Transverse colon (tissue), 4 donors: ENCODE data around the gene CLSTN2. TPM values are rescaled to one million over a fixed set of nuclear protein-coding genes. Genes with fewer than 3 reads are reported as not detected.

Source experiments
- DNase-seq: peaks from one replicate; pipeline ENCODE4 v3.0.0-alpha.2; 2019
- H3K27ac ChIP-seq, 4 donors: fragments of 200-600 bp; sonication (generic); 2 replicates each; pipeline ENCODE4 v1.5.1; 2016 to 2018; ENCODE audit warnings: inconsistent platforms in 4 of 4
- H3K27me3 ChIP-seq: fragments of 200-600 bp; sonication (generic); 2 replicates; pipeline ENCODE4 v1.5.1; 2017; ENCODE audit warnings: inconsistent platforms
- H3K36me3 ChIP-seq, 4 donors: fragments of 200-600 bp; sonication (generic); 2 replicates each; pipeline ENCODE4 v1.5.1; 2017 to 2019; ENCODE audit warnings: inconsistent platforms in 4 of 4
- H3K4me1 ChIP-seq, 4 donors: fragments of 200-600 bp; sonication (generic); 2 replicates each; pipeline ENCODE4 v1.5.1; 2017 to 2020; ENCODE audit warnings: inconsistent platforms in 4 of 4
- H3K4me3 ChIP-seq, 4 donors: fragments of 200-600 bp; sonication (generic); 1 replicate in 1 of 4; 2 replicates in 3 of 4; pipeline versions ENCODE4 v1.5.1 to v1.6.1; 2017 to 2019; ENCODE audit warnings: inconsistent platforms in 4 of 4
- H3K9me3 ChIP-seq, 2 donors: fragments of 200-600 bp; sonication (generic); 2 replicates each; pipeline ENCODE4 v1.5.1; 2017 to 2019; ENCODE audit warnings: inconsistent platforms in 2 of 2
- CTCF ChIP-seq, 5 experiments: fragments of 200-600 bp in 3 of 5; fragments of 450-650 bp in 2 of 5; sonication (generic) in 3 of 5; IDR thresholded peaks; 1 replicate in 2 of 5; 2 replicates in 3 of 5; pipeline ENCODE4 v1.5.1; 2016 to 2017; ENCODE audit warnings: antibody characterized with exemption in 5 of 5, inconsistent platforms in 3 of 5, mild to moderate bottlenecking in 2 of 5, moderate library complexity in 1 of 5
- EP300 ChIP-seq: sonication (generic); formaldehyde crosslinking; IDR thresholded peaks from one replicate; pipeline ENCODE4 v1.6.1; 2017; ENCODE audit warnings: antibody characterized with exemption, low read depth
- POLR2A ChIP-seq: fragments of 450-650 bp; IDR thresholded peaks from one replicate; pipeline ENCODE4 v1.6.1; 2016; ENCODE audit warnings: antibody characterized with exemption, mild to moderate bottlenecking, moderate library complexity
- POLR2AphosphoS5 ChIP-seq, 3 donors: sonication (generic); formaldehyde crosslinking; IDR thresholded peaks; one replicate each; pipeline ENCODE4 v1.6.1; 2016; ENCODE audit warnings: antibody characterized with exemption in 3 of 3
- WGBS, 2 donors: methylation state at CpG; one replicate each; pipeline ENCODE4 v1.1.5; 2018; ENCODE audit warnings: low coverage in 1 of 2; 5-methylcytosine and 5-hydroxymethylcytosine counted together
- in situ Hi-C, 4 donors: fragments of 200-750 bp; cut with MboI; loops; one replicate each; pipeline versions ENCODE4 v1.15.0 to v1.15.1; 2017; ENCODE audit warnings: low sequenced_read_pairs in 3 of 4, low pct_ligation_motif_present in 1 of 4, low pct_unique_long_range_greater_than_20kb in 1 of 4
- intact Hi-C: fragments of 100-400 bp; cut with DNase I; formaldehyde crosslinking; loops from one replicate; pipeline ENCODE4 v1.15.1; 2023; ENCODE audit warnings: low total_unique reads
- total RNA-seq, 4 donors: library from RNA; depleted of rRNA; stranded (reverse); fragments of >200 nt; gene quantifications; one replicate each; pipeline ENCODE4 v1.1.0, GENCODE V29; 2016

CLSTN2 gene
- total RNA-seq, 4 donors from 2014 or later, result 0.60 to 9.0 (median 2.2) TPM

- in situ Hi-C loops (no loop called here), intact Hi-C loops (no loop called here)
- whole genome bisulfite sequencing, 2 donors, result 44 to 78% methylated on average over 1 to 2 of the region's 2 CpGs
- Histone ChIP-seq H3K4me1 (peaks cover 0 to 14% (median 0%) of the 10 kb centered on the region in 4 donors), H3K9me3 (no peaks in the 10 kb centered on the region), H3K36me3 (no peaks in the 10 kb centered on the region), H3K27me3 (no peaks in the 10 kb centered on the region), H3K4me3 (no peak overlapping the region), H3K27ac (no peak overlapping the region)
- TF ChIP-seq POLR2AphosphoS5 (IDR thresholded peaks at IDR 0.05) (no peak), CTCF (IDR thresholded peaks at IDR 0.05) (no peak), POLR2A (no peak)
- no peak for DNase-seq
Observed at GRCh38 chr3:140188285-140188684, 253.3 kb downstream of the CLSTN2 start.

GRCh38 chr3:140189267-140189666 is 254.3 kb downstream of the CLSTN2 start:
- Histone ChIP-seq H3K4me3 (no peak overlapping the region), H3K27ac (no peak overlapping the region), H3K36me3 (no peaks in the 10 kb centered on the region), H3K27me3 (no peaks in the 10 kb centered on the region), H3K4me1 (peaks cover 0 to 14% (median 0%) of the 10 kb centered on the region in 4 donors), H3K9me3 (no peaks in the 10 kb centered on the region)
- TF ChIP-seq EP300, result no peak
- no peak for TF ChIP-seq POLR2A
- no peak for TF ChIP-seq POLR2AphosphoS5 (IDR thresholded peaks at IDR 0.05)
- no peak for TF ChIP-seq CTCF (IDR thresholded peaks at IDR 0.05)
- 87 to 91% methylated on average over 3 of the region's 3 CpGs for WGBS, 2 donors
- no peak for DNase-seq
- intact Hi-C loops, result no loop called here
- in situ Hi-C loops, result no loop called here

GRCh38 chr3:140189976-140190375 is 255.0 kb downstream of the CLSTN2 start:
- in situ Hi-C loops (no loop called here), intact Hi-C loops (no loop called here)
- no peak for TF ChIP-seq POLR2AphosphoS5 (IDR thresholded peaks at IDR 0.05)
- no peak for TF ChIP-seq POLR2A
- TF ChIP-seq EP300, result no peak
- TF ChIP-seq CTCF (IDR thresholded peaks at IDR 0.05), result no peak
- Histone ChIP-seq H3K4me3 (no peak overlapping the region), H3K36me3 (no peaks in the 10 kb centered on the region), H3K4me1 (peaks cover 0 to 14% (median 0%) of the 10 kb centered on the region in 4 donors), H3K27me3 (no peaks in the 10 kb centered on the region), H3K9me3 (no peaks in the 10 kb centered on the region), H3K27ac (no peak overlapping the region)
- no peak for DNase-seq
- 65 to 80% methylated on average over 1 of the region's 1 CpG for WGBS, 2 donors

GRCh38 chr3:140196970-140197369 is 262.0 kb downstream of the CLSTN2 start:
- DNase-seq, result no peak
- intact Hi-C loops, result no loop called here
- in situ Hi-C loops, result no loop called here
- Histone ChIP-seq H3K27ac (no peak overlapping the region), H3K4me3 (no peak overlapping the region), H3K27me3 (no peaks in the 10 kb centered on the region), H3K9me3 (no peaks in the 10 kb centered on the region), H3K4me1 (no peaks in the 10 kb centered on the region), H3K36me3 (no peaks in the 10 kb centered on the region)
- TF ChIP-seq POLR2A (no peak), POLR2AphosphoS5 (IDR thresholded peaks at IDR 0.05) (no peak), CTCF (IDR thresholded peaks at IDR 0.05) (no peak), EP300 (no peak)
